Body of pancreas (tissue), 4 donors: ENCODE measurements around the gene C16orf92.

Experiments used
- CTCF ChIP-seq, 7 experiments: fragments of 450-650 bp in 4 of 7; fragments of 200-600 bp in 3 of 7; sonication (generic) in 3 of 7; IDR thresholded peaks; one replicate each; pipeline ENCODE4 v1.5.1; 2016 to 2019; ENCODE audit warnings: antibody characterized with exemption in 7 of 7
- POLR2A ChIP-seq, 3 donors: fragments of 450-650 bp; IDR thresholded peaks; one replicate each; pipeline ENCODE4 v1.6.1; 2016; ENCODE audit warnings: antibody characterized with exemption in 3 of 3, mild to moderate bottlenecking in 2 of 3

GRCh38 chr16:30010844-30011713 lies 11.9 kb upstream of the C16orf92 start, which contains the start of gene DOC2A:
- TF ChIP-seq CTCF (IDR thresholded peaks at IDR 0.05) = no peak
- TF ChIP-seq POLR2A (IDR thresholded peaks at IDR 0.05) = no peak
